ENCODE measurements around the gene C1QTNF2. TPM values are rescaled to one million over a fixed set of nuclear protein-coding genes. Genes with fewer than 3 reads are reported as not detected.

Gene C1QTNF2
- total and polyA plus RNA-seq, 2 of the 4 experiments (the other 2 are of a cell fraction), result 0.72 to 1.2 TPM

DNA sequence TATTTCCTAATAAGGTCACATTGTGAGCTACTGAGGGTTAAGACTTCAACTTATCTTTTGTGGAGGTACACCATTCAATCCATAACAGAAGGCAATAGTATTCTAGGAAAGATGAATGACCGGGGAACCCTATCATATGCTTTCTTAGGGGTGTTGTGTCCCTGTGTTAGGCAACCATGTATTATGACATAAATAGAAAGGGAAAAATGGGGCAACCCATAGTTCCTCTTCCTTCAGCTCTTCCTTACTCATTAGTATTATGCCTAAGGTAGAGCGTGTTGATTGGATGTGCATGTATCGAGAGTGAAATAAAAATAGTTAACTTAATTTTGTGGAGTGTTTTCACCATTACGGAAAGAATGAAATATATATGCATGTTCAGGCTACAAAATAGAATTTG is 52.0 kb downstream of the C1QTNF2 start:
- intact Hi-C loops (cut with micrococcal nuclease), result no loop called here
- Histone ChIP-seq H3K4me3 (ENCODE audit: insufficient read depth, low read depth, low read length) (no peak overlapping the region), H3K9ac (ENCODE audit: low read depth, low read length) (no peak overlapping the region), H2AFZ (replicated peaks; ENCODE audit: low read length, poor library complexity) (no peak overlapping the region), H4K91ac (ENCODE audit: insufficient read depth, low read depth, low read length) (no peak overlapping the region), H3K36me3 (ENCODE audit: control insufficient read depth, insufficient read depth, low read length) (no peaks in the 10 kb centered on the region), H3K56ac (ENCODE audit: extremely low read depth, insufficient read depth, low read length) (no peak overlapping the region), H3K9me1 (ENCODE audit: insufficient read depth, low read length) (no peaks in the 10 kb centered on the region), H2AK5ac (ENCODE audit: low read depth, low read length) (no peak overlapping the region), H3K4me1 (ENCODE audit: control insufficient read depth, insufficient read depth, low read length) (0 out of 2 replicates have a peak, but pooled peaks cover 2% of the 10 kb centered on the region), H2AK9ac (replicated peaks; ENCODE audit: low read depth, low read length, poor library complexity) (no peak overlapping the region), H2BK5ac (ENCODE audit: low read depth, low read length, poor library complexity, severe bottlenecking) (no peak overlapping the region), H2BK120ac (ENCODE audit: low read depth, low read length) (no peak overlapping the region), H3K9me3 (ENCODE audit: control insufficient read depth, insufficient read depth, low read length) (no peaks in the 10 kb centered on the region), H3K18ac (ENCODE audit: low read depth, low read length) (no peak overlapping the region), H4K20me1 (ENCODE audit: insufficient read depth, low read length) (no peaks in the 10 kb centered on the region), H4K5ac (ENCODE audit: low read depth, low read length) (no peak overlapping the region), H3K23ac (ENCODE audit: low read depth, low read length) (no peak overlapping the region), H2BK20ac (ENCODE audit: low read depth, low read length) (no peak overlapping the region), H3K27ac (ENCODE audit: insufficient read depth, low read length) (no peak overlapping the region), H3K27me3 (ENCODE audit: control insufficient read depth, insufficient read depth, low read length) (peaks cover 17% of the 10 kb centered on the region), H3K4ac (ENCODE audit: low read depth, low read length) (no peak overlapping the region), H2BK15ac (ENCODE audit: low read depth, low read length) (no peak overlapping the region), H3K4me2 (ENCODE audit: low read depth, low read length) (no peak overlapping the region), H3K14ac (replicated peaks; ENCODE audit: low read depth, low read length) (no peak overlapping the region), H4K8ac (ENCODE audit: low read depth in 2 of 2, low read length in 2 of 2) (no peak overlapping the region), H3K79me1 (ENCODE audit: low read depth in 1 of 2, low read length in 2 of 2) (no peaks in the 10 kb centered on the region)
- dilution Hi-C loops (cut with HindIII; ENCODE audit: low sequenced_read_pairs, unreplicated experiment), result no loop called here
- no CpG with 5 or more reads among the region's 4 CpGs for WGBS, 2 experiments (ENCODE audit: extremely low coverage in 2 of 2, insufficient read length in 1 of 2)
- POLR2A ChIA-PET (ENCODE audit: unreplicated experiment), result no interaction called here
- ATAC-seq (ENCODE audit: low read depth) (no peak), DNase-seq (no peak)
- CTCF ChIA-PET, result no interaction called here
- TF ChIP-seq NFE2L2 (IDR thresholded peaks at IDR 0.05; ENCODE audit: low read depth, low read length) (no peak), MAZ (IDR thresholded peaks at IDR 0.05; ENCODE audit: borderline replicate concordance, low read depth, low read length) (no peak), CHD1 (IDR thresholded peaks at IDR 0.05; ENCODE audit: low read depth, low read length) (no peak), MXI1 (IDR thresholded peaks at IDR 0.05; ENCODE audit: borderline replicate concordance, low read depth, low read length) (no peak), ELK1 (IDR thresholded peaks at IDR 0.05; ENCODE audit: borderline replicate concordance, low read depth, low read length) (no peak), FOS (IDR thresholded peaks at IDR 0.05; ENCODE audit: low read depth, low read length) (no peak), BHLHE40 (IDR thresholded peaks at IDR 0.05; ENCODE audit: low read depth, low read length) (no peak), CEBPB (IDR thresholded peaks at IDR 0.05; ENCODE audit: low read depth, low read length) (no peak), SMC3 (IDR thresholded peaks at IDR 0.05; ENCODE audit: low read depth, low read length) (no peak), RFX5 (IDR thresholded peaks at IDR 0.05; ENCODE audit: low read depth, low read length) (no peak), RAD21 (IDR thresholded peaks at IDR 0.05; ENCODE audit: low read length) (no peak), MAFK (IDR thresholded peaks at IDR 0.05; ENCODE audit: low read depth, low read length) (no peak), POLR2A (IDR thresholded peaks at IDR 0.05; ENCODE audit: low read depth, low read length) (no peak), RCOR1 (IDR thresholded peaks at IDR 0.05; ENCODE audit: insufficient replicate concordance, low read length) (no peak)
- TF ChIP-seq, protein P1, sequence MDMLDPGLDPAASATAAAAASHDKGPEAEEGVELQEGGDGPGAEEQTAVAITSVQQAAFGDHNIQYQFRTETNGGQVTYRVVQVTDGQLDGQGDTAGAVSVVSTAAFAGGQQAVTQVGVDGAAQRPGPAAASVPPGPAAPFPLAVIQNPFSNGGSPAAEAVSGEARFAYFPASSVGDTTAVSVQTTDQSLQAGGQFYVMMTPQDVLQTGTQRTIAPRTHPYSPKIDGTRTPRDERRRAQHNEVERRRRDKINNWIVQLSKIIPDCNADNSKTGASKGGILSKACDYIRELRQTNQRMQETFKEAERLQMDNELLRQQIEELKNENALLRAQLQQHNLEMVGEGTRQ (IDR thresholded peaks at IDR 0.05; ENCODE audit: low read depth, low read length), result no peak
- TF ChIP-seq, protein P2, sequence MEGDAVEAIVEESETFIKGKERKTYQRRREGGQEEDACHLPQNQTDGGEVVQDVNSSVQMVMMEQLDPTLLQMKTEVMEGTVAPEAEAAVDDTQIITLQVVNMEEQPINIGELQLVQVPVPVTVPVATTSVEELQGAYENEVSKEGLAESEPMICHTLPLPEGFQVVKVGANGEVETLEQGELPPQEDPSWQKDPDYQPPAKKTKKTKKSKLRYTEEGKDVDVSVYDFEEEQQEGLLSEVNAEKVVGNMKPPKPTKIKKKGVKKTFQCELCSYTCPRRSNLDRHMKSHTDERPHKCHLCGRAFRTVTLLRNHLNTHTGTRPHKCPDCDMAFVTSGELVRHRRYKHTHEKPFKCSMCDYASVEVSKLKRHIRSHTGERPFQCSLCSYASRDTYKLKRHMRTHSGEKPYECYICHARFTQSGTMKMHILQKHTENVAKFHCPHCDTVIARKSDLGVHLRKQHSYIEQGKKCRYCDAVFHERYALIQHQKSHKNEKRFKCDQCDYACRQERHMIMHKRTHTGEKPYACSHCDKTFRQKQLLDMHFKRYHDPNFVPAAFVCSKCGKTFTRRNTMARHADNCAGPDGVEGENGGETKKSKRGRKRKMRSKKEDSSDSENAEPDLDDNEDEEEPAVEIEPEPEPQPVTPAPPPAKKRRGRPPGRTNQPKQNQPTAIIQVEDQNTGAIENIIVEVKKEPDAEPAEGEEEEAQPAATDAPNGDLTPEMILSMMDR (conservative IDR thresholded peaks at IDR 0.05; ENCODE audit: low read depth, low read length), result no peak
- in situ Hi-C loops (cut with MboI; ENCODE audit: low sequenced_read_pairs), result no loop called here
- BruUV-seq (replicated peaks), result no TSS peak
